ENCODE data around the gene METTL18.
"Not testable (repeated sequence)": the region's sequence is repeated elsewhere in the genome, so short reads cannot be mapped to it uniquely, and the experiment has no call there.

The METTL18 gene

GRCh38 chr1:169794530-169795416 is at the start of gene METTL18:
TSS of gene METTL18 (minus strand) at chr1:169794907. CDS start at chr1:169793695, 1,212 bp downstream.
- peak; percentile 89 for DNase-seq

- DNase-seq, result no peak
These were observed 44.2 kb upstream of the METTL18 start for GRCh38 chr1:169838942-169839341.

DNA sequence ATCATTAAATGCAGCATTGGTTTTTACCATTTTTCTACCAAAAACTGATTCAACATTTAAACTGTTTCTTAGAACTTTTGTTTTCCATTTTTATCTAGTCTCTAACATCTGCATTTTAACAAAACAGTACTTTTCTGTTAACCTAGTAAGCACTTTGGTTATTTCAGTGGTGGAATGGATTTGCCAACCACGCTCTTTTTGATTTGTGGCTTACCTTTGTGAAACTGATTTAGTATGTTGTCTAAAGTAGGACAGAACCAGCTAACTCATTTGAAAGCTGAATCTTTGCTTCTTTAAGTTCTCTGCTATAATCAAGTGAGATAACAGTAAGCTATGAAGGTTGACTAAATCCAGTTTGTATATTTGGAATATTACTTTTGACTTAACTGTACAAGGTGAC is 41.5 kb upstream of the METTL18 start:
- DNase-seq, result no peak

DNA sequence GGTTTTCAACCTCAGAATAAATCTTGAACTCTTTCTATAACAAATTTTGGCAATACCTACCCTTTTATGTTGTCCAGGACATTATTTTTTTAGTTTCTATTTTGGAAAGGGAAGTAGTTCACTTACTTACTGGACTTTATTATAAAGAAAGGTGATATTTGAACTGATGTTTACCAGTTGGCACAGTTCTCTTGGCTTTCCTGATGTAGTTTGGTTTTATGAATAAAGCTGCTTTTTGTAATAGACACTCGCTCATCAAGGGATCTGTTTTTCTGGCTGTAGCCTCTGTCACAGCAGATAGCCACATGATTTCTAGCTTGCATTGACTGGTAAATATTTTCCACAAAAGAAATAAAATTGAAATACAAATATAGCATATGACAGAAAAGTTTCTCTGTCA is 40.9 kb upstream of the METTL18 start:
- no peak for DNase-seq

GRCh38 chr1:169834869-169835268 is 40.2 kb upstream of the METTL18 start:
- no peak for DNase-seq

DNA sequence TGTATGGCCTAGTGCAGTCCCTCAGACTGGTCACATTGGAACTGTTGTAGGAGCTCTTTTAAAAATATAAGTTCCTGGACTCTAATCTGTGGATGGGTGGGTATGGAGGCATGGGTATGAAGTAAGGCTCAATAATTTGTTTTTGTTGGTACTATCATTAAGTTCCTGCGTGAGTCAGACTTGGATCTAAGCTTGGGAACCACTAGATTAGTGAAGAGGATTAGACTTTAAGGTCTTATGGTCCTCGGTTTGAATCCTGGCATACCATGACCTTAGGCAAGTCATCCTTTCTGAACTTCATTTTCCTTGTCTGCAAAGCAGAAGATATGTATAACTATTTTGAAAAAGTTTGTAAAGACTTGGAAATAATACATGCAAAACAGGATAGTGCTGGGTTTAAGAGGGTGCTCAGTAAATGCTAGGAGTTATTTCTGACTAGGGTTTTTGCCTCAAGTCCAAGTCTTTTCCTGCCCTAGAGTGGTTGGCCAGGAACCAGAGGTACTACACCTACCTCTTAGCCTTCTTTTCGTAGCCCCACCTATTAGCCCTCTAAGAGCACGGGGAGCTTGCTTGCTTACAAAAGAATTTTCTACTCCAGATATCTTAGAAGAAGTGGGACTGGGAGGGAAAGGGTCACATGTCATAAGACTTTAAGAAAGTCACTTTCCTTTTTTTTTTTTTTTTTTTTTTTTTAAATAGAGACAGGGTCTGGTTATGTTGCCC is 38.6 kb upstream of the METTL18 start:
- DNase-seq, result no peak

GRCh38 chr1:169829671-169830070 is 35.0 kb upstream of the METTL18 start:
- DNase-seq, result no peak

GRCh38 chr1:169824153-169824552 is 29.4 kb upstream of the METTL18 start:
- DNase-seq, result no peak

DNA sequence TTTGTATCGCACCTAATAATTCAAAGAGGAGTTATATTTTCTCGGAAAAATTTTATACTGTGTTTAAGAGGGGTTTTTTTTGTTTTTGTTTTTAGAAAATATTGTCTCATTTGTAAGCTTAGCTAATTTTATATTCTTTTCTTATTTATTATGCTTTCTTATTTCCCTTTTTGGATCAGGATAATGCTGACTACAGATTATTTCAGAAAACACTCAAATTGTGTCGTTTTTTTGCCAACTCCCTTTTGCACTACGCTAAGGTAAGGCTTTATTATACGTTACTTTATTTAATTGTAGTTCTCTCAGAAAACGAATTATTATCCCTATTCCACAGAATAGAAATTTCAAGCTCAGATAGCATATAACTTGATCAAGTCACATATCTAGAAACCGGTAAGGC is 26.8 kb upstream of the METTL18 start:
- no peak for DNase-seq

- no peak for DNase-seq
These were observed 21.9 kb upstream of the METTL18 start for GRCh38 chr1:169816617-169817016.

GRCh38 chr1:169814265-169814664 is 19.6 kb upstream of the METTL18 start:
- no peak for DNase-seq

- DNase-seq, result no peak
These were observed 17.4 kb upstream of the METTL18 start for GRCh38 chr1:169812131-169812530.

DNA sequence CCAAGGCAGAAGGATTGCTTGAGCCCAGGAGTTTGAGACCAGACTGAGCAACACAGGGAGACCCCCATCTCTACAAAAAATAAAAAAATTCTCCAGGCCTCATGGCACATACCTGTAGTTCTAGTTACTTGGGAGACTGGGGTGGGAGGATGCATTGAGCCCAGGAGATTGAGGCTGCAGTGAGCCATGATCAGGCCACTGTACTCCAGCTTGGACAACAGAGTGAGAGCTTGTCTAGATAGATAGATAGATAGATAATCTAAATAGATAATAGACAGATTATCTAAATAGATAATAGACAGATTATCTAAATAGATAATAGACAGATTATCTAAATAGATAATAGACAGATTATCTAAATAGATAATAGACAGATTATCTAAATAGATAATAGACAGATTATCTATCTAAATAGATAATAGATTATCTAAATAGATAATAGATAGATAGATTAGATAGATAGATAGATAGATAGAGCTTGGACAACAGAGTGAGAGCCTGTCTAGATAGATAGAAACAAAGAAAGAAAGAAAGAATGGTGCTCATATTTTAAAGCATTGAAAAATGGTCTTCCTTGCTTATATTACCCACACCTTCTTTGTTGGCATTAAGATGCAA is 16.8 kb upstream of the METTL18 start:
- not testable (repeated sequence) for DNase-seq

- DNase-seq, result peak; percentile 12
These were observed 14.8 kb upstream of the METTL18 start for GRCh38 chr1:169809370-169810095.

DNA sequence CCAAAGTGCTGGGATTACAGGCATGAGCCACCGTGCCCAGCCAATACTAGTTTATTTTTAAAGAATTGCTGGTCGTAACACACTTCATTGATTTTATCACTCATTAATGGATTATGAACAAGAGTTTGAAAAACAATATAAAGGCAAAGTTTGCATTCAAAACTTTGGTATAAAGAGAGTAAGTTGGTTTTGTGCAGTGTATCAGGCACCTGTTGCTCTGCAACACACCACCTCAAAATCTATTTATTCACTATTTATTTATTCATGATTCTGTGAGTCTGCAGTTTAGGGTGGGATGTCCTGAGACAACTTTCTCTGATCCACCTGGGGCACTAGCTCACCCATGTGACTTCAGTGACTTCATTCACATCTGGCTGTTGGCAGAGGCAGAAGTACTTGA is 10.2 kb upstream of the METTL18 start:
- DNase-seq, result no peak

GRCh38 chr1:169802888-169803287 is 8.2 kb upstream of the METTL18 start:
- DNase-seq, result no peak

- DNase-seq, result no peak
These were observed 2.6 kb upstream of the METTL18 start for GRCh38 chr1:169797281-169797680.

GRCh38 chr1:169796274-169796810 is 1.6 kb upstream of the METTL18 start:
- DNase-seq, result no peak

GRCh38 chr1:169795687-169796086 is 980 bp upstream of the METTL18 start:
- no peak for DNase-seq

DNA sequence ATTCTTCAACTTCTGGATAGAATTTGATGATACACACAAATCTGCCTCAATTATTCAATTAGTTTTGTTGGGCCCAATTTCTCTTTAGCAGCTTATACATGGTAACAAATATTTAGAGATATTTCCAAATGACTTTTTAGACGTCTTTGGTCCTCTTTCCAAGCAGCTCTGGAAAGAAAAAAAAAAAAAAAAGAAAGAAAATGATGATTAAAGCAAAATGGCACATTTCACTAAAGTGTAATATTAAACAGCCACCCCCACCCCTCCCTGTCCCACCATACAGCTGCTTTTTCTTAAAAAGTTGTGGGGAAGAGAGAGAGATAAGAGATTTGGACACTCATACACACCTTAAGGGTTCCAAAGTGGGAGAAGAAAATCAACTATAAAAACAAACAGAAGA is 977 bp downstream of the METTL18 start:
- DNase-seq, result no peak

GRCh38 chr1:169788402-169788801 is 6.3 kb downstream of the METTL18 start:
- no peak for DNase-seq

DNA sequence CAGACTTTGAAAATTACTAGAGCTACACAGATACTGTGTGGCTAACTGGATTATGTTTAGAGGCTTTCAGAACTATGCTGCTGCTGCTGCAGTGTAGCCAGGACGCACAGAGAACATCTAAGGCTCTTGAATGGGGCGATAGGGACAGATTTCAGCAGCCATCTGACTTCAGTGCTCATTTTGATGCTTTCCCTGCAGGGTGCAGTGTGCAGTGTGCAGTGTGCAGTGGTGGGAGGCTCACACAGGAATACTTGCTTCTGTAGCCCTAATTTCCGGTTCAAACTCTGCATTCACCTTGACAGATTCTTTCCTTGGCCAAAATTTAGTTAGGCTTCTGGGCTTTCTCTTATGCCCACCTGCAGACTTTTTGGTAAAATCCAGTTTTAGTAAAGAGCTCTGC is 7.7 kb downstream of the METTL18 start:
- no peak for DNase-seq

GRCh38 chr1:169785267-169785666 is 9.4 kb downstream of the METTL18 start:
- DNase-seq, result no peak
